H1 (cell line): ENCODE data around the gene ARMC7. TPM values are rescaled to one million over a fixed set of nuclear protein-coding genes. Genes with fewer than 3 reads are reported as not detected.

Experiments used
- CTCF ChIA-PET: fragments of 300-600 bp; sonication (Branson Sonifier 250); formaldehyde crosslinking; loops from one replicate; lab custom pipeline; 2021; ENCODE audit not compliant: partially characterized antibody; lab: Charles Lee
- POLR2A ChIA-PET: fragments of 300-600 bp; sonication (Branson Sonifier 250); formaldehyde crosslinking; loops from one replicate; lab custom pipeline; 2021; ENCODE audit warnings: inconsistent platforms; ENCODE audit not compliant: partially characterized antibody; lab: Charles Lee
- DNase-seq, 2 experiments: peaks; one replicate each; pipeline versions ENCODE4 v3.0.0 to v3.0.0-alpha.2; 2010 to 2022; ENCODE audit warnings: low spot score in 2 of 2, low read depth in 1 of 2, mixed read lengths in 1 of 2
- FAIRE-seq: peaks from 2 replicates; lab custom pipeline; 2011; peaks lifted over from hg19 to GRCh38; lab: Jason Lieb, UNC
- H2AFZ ChIP-seq: 2 replicates; pipeline ENCODE4 v1.8.1; 2012; ENCODE audit warnings: low read length, inconsistent platforms
- H2AK5ac ChIP-seq: 2 replicates; pipeline ENCODE4 v1.6.1; 2013; ENCODE audit warnings: low read depth, low read length
- H2BK120ac ChIP-seq: replicated peaks from 2 replicates; pipeline ENCODE3; 2013; ENCODE audit warnings: low read depth, low read length, inconsistent platforms
- H2BK12ac ChIP-seq: 2 replicates; pipeline ENCODE4 v1.6.1; 2013; ENCODE audit warnings: low read depth, low read length
- H2BK15ac ChIP-seq: 2 replicates; pipeline ENCODE4 v1.6.1; 2013; ENCODE audit warnings: low read length
- H2BK20ac ChIP-seq: 2 replicates; pipeline ENCODE4 v1.6.1; 2013; ENCODE audit warnings: low read length
- H2BK5ac ChIP-seq: 2 replicates; pipeline ENCODE4 v1.6.1; 2013; ENCODE audit warnings: low read depth, low read length
- H3K14ac ChIP-seq: 2 replicates; pipeline ENCODE4 v1.6.1; 2013; ENCODE audit warnings: inconsistent platforms; ENCODE audit not compliant: insufficient read length
- H3K18ac ChIP-seq: 2 replicates; pipeline ENCODE4 v1.6.1; 2013; ENCODE audit warnings: low read length; ENCODE audit errors: extremely low read depth
- H3K23ac ChIP-seq: 2 replicates; pipeline ENCODE4 v1.6.1; 2013; ENCODE audit warnings: inconsistent platforms; ENCODE audit not compliant: insufficient read length
- H3K23me2 ChIP-seq: 2 replicates; pipeline ENCODE4 v1.6.1; 2013; ENCODE audit warnings: low read depth, low read length
- H3K27ac ChIP-seq: 2 replicates; pipeline ENCODE4 v1.6.1; 2011; ENCODE audit warnings: low read depth, low read length, inconsistent platforms
- H3K27me3 ChIP-seq, 4 experiments: replicated peaks in 1 of 4; 1 replicate in 1 of 4; 2 replicates in 3 of 4; pipeline versions ENCODE4 v1.6.1 to v1.8.1; 2011 to 2013; ENCODE audit warnings: low read length in 3 of 4, mild to moderate bottlenecking in 3 of 4, inconsistent platforms in 2 of 4, mixed read lengths in 2 of 4, moderate library complexity in 1 of 4; ENCODE audit not compliant: control insufficient read depth in 3 of 4, insufficient read depth in 3 of 4; ENCODE audit errors: extremely low read depth in 1 of 4
- H3K36me3 ChIP-seq, 4 experiments: 2 replicates each; pipeline versions ENCODE4 v1.6.1 to v1.8.1; 2011 to 2013; ENCODE audit warnings: mild to moderate bottlenecking in 4 of 4, low read length in 3 of 4, moderate library complexity in 2 of 4, control low read depth in 1 of 4, inconsistent platforms in 1 of 4; ENCODE audit not compliant: insufficient read depth in 4 of 4, control insufficient read depth in 2 of 4
- H3K4ac ChIP-seq: replicated peaks from 2 replicates; pipeline ENCODE3; 2013; ENCODE audit warnings: low read length, low read depth, mixed read lengths, inconsistent platforms; ENCODE audit not compliant: insufficient read length
- H3K4me1 ChIP-seq, 4 experiments: replicated peaks in 1 of 4; 1 replicate in 1 of 4; 2 replicates in 3 of 4; pipeline versions ENCODE4 v1.6.1 to v1.8.1; 2011 to 2013; ENCODE audit warnings: low read length in 3 of 4, inconsistent platforms in 2 of 4, mixed read lengths in 1 of 4; ENCODE audit not compliant: insufficient read depth in 4 of 4, control insufficient read depth in 3 of 4
- H3K4me2 ChIP-seq, 2 experiments: 2 replicates each; pipeline versions ENCODE4 v1.6.1 to v1.8.1; 2011 to 2013; ENCODE audit warnings: low read depth in 2 of 2, low read length in 2 of 2, control low read depth in 1 of 2, inconsistent platforms in 1 of 2, mild to moderate bottlenecking in 1 of 2; ENCODE audit not compliant: insufficient read depth in 1 of 2
- H3K4me3 ChIP-seq, 4 experiments: fragments of 200-600, 300-600 bp in 1 of 4; sonication (generic), shearing (Covaris generic), sonication (Bioruptor Twin) in 1 of 4; 2 replicates each; pipeline versions ENCODE4 v1.5.1 to v1.8.1; 2011 to 2016; ENCODE audit warnings: low read length in 4 of 4, low read depth in 3 of 4, control low read depth in 2 of 4, inconsistent platforms in 2 of 4, mild to moderate bottlenecking in 2 of 4, mixed read lengths in 1 of 4, moderate library complexity in 1 of 4; ENCODE audit not compliant: insufficient read depth in 2 of 4; ENCODE audit errors: extremely low read depth in 1 of 4
- H3K56ac ChIP-seq: replicated peaks from 2 replicates; pipeline ENCODE3; 2013; ENCODE audit warnings: low read depth, mild to moderate bottlenecking, mixed read lengths, low read length, inconsistent platforms; ENCODE audit not compliant: insufficient read length
- H3K79me1 ChIP-seq: 2 replicates; pipeline ENCODE4 v1.6.1; 2013; ENCODE audit warnings: low read depth, low read length, control low read depth
- H3K79me2 ChIP-seq, 2 experiments: 2 replicates each; pipeline versions ENCODE4 v1.6.1 to v1.8.1; 2012 to 2013; ENCODE audit warnings: low read length in 2 of 2, mild to moderate bottlenecking in 2 of 2, inconsistent platforms in 1 of 2; ENCODE audit not compliant: insufficient read depth in 2 of 2, control insufficient read depth in 1 of 2
- H3K9ac ChIP-seq, 4 experiments: replicated peaks in 1 of 4; 1 replicate in 1 of 4; 2 replicates in 3 of 4; pipeline versions ENCODE4 v1.6.1 to v1.8.1; 2011 to 2013; ENCODE audit warnings: low read depth in 3 of 4, low read length in 3 of 4, control low read depth in 2 of 4, mild to moderate bottlenecking in 2 of 4, moderate library complexity in 2 of 4, inconsistent platforms in 1 of 4; ENCODE audit errors: extremely low read depth in 1 of 4
- H3K9me3 ChIP-seq, 2 experiments: 2 replicates each; pipeline versions ENCODE4 v1.6.1 to v1.8.1; 2012 to 2013; ENCODE audit warnings: mild to moderate bottlenecking in 2 of 2, moderate library complexity in 2 of 2, control low read depth in 1 of 2, inconsistent platforms in 1 of 2, low read depth in 1 of 2, low read length in 1 of 2, mixed read lengths in 1 of 2; ENCODE audit not compliant: insufficient read depth in 2 of 2
- H4K20me1 ChIP-seq, 2 experiments: replicated peaks in 1 of 2; 2 replicates each; pipeline versions ENCODE3 to v1.8.1; 2011 to 2013; ENCODE audit warnings: inconsistent platforms in 2 of 2, low read length in 2 of 2, mild to moderate bottlenecking in 1 of 2; ENCODE audit not compliant: insufficient read depth in 2 of 2, control insufficient read depth in 1 of 2
- H4K5ac ChIP-seq: 2 replicates; pipeline ENCODE4 v1.6.1; 2013; ENCODE audit warnings: low read length, low read depth, mixed read lengths, inconsistent platforms; ENCODE audit not compliant: insufficient read length
- H4K8ac ChIP-seq: 2 replicates; pipeline ENCODE4 v1.8.0; 2013; ENCODE audit warnings: mild to moderate bottlenecking, moderate library complexity, low read length, inconsistent platforms; ENCODE audit not compliant: insufficient read depth; ENCODE audit errors: extremely low read depth
- H4K91ac ChIP-seq: replicated peaks from 2 replicates; pipeline ENCODE3; 2013; ENCODE audit warnings: low read length, mixed read lengths, inconsistent platforms; ENCODE audit not compliant: insufficient read length
- E2F6 ChIP-seq: IDR thresholded peaks from 2 replicates; pipeline ENCODE4 v1.6.1; 2012; ENCODE audit warnings: inconsistent platforms
- KDM4A ChIP-seq: IDR thresholded peaks from one replicate; pipeline ENCODE4 v1.7.1; 2012; ENCODE audit warnings: low read depth, mild to moderate bottlenecking, moderate library complexity, low read length, inconsistent platforms; ENCODE audit not compliant: severe bottlenecking
- MAX ChIP-seq: IDR thresholded peaks from 2 replicates; pipeline ENCODE4 v1.6.1; 2012; ENCODE audit warnings: inconsistent platforms
- WGBS, 2 experiments: shearing (Covaris generic) in 1 of 2; methylation state at CpG; one replicate each; pipeline versions ENCODE4 v1.1.6 to v1.1.7; 2013 to 2015; ENCODE audit warnings: low lambda C conversion rate in 2 of 2, mixed read lengths in 2 of 2, inconsistent platforms in 1 of 2, low coverage in 1 of 2, missing lambda C conversion rate in 1 of 2; ENCODE audit not compliant: insufficient replicate concordance in 2 of 2, insufficient coverage in 1 of 2, insufficient read length in 1 of 2; ENCODE audit errors: extremely low coverage in 1 of 2, missing lambda C conversion rate in 1 of 2; 5-methylcytosine and 5-hydroxymethylcytosine counted together
- polyA plus RNA-seq, 7 experiments: library from polyadenylated mRNA; depleted of rRNA in 3 of 7; stranded (reverse) in 5 of 7; unstranded in 2 of 7; fragments of >200 nt in 5 of 7; fragments of 200-250 nt in 2 of 7; gene quantifications; 1 replicate in 5 of 7; 2 replicates in 1 of 7; 4 replicates in 1 of 7; pipeline versions ENCODE4 v1.2.1 to v1.2.3, GENCODE V29; 2011 to 2013; ENCODE audit warnings: missing spikeins in 2 of 7, mixed read lengths in 2 of 7
- total RNA-seq: library from RNA; stranded (reverse); fragmentation: NEBNext Ultra II Directional; extraction: Animal tissue kit (Norgen Biotek cat#: 25700); gene quantifications from 2 replicates; pipeline ENCODE4 v1.2.1, GENCODE V29; 2021

ARMC7 gene
- total and polyA plus RNA-seq, 2 of the 8 experiments (the other 6 are each of a cell fraction or from before 2014, with no cell fraction given) = 9.8 to 13.6 TPM

GRCh38 chr17:75087182-75087557, 22.6 kb upstream of the ARMC7 start:
- peaks cover 0 to 7% of the 10 kb centered on the region in 2 experiments; a peak in 2 of 4 replicates for H3K79me2 ChIP-seq
- H3K4ac ChIP-seq = peak overlapping the region; percentile 74
- DNase-seq (no peak), FAIRE-seq (no peak)
- no peak overlapping the region for H2AK5ac ChIP-seq
- ChIA-PET POLR2A (interaction anchor here (0.9 to 3.7 kb wide), 16 partner anchors 8 to 214 kb away, joined by 3 to 32 read pairs (median 6); partner anchors contain the start of genes FDXR, JPT1, MRPL58 and NT5C), CTCF (interaction anchor here (0.9 to 6.3 kb wide), 10 partner anchors 10 to 154 kb away, joined by 3 to 81 read pairs (median 6); no protein-coding TSS in a partner anchor)
- H3K23ac ChIP-seq = no peak overlapping the region
- H3K79me1 ChIP-seq = peaks cover 9% of the 10 kb centered on the region
- H3K9ac ChIP-seq = peak overlapping the region in 3 of 4 experiments; percentile 54 to 64 (median 54); a peak in 4 of 7 replicates
- peaks cover 15% of the 10 kb centered on the region for H3K23me2 ChIP-seq
- peak overlapping the region; percentile 24 for H3K56ac ChIP-seq
- WGBS, 2 experiments = 57% methylated on average over 12 of the region's 12 CpGs; no CpG with 5 or more reads in 1 of the 2 experiments
- peak overlapping the region; percentile 92; the same call in 1 of the 2 replicates for H2BK12ac ChIP-seq
- peaks cover 3 to 37% (median 29%) of the 10 kb centered on the region in 4 experiments for H3K4me1 ChIP-seq
- no peaks in the 10 kb centered on the region for H3K27me3 ChIP-seq
- TF ChIP-seq E2F6 = 0 out of 2 replicates have a peak, but pooled peaks have one; percentile 1
- TF ChIP-seq MAX = no peak
- TF ChIP-seq KDM4A = no peak
- no peak overlapping the region for H2BK20ac ChIP-seq
- no peaks in the 10 kb centered on the region; a peak in 1 of 8 replicates for H3K36me3 ChIP-seq
- peak overlapping the region; percentile 98 for H4K91ac ChIP-seq
- no peak overlapping the region; the same call in 1 of the 2 replicates for H4K8ac ChIP-seq
- H4K5ac ChIP-seq = peak overlapping the region; percentile 92
- peaks cover 0 to 3% of the 10 kb centered on the region in 2 experiments for H4K20me1 ChIP-seq
- peak overlapping the region; percentile 94 for H2BK5ac ChIP-seq
- peak overlapping the region; percentile 73 to 82 (median 77) for H3K4me3 ChIP-seq
- H3K9me3 ChIP-seq = no peaks in the 10 kb centered on the region
- no peak overlapping the region for H3K14ac ChIP-seq
- H3K4me2 ChIP-seq = peak overlapping the region; percentile 82 to 90
- peak overlapping the region; percentile 54; the same call in 1 of the 2 replicates for H2AFZ ChIP-seq
- peak overlapping the region; percentile 97 for H2BK120ac ChIP-seq
- peak overlapping the region; percentile 100 for H3K18ac ChIP-seq
- H3K27ac ChIP-seq = peak overlapping the region; percentile 71
- peak overlapping the region; percentile 88; the same call in 1 of the 2 replicates for H2BK15ac ChIP-seq
